ENCODE results near the gene TRIM23.
A peak's percentile ranks its signal among the peaks of the same experiment; 100 is the strongest.
"Not testable (repeated sequence)": the region's sequence is repeated elsewhere in the genome, so short reads cannot be mapped to it uniquely, and the experiment has no call there.

TRIM23 gene

DNA sequence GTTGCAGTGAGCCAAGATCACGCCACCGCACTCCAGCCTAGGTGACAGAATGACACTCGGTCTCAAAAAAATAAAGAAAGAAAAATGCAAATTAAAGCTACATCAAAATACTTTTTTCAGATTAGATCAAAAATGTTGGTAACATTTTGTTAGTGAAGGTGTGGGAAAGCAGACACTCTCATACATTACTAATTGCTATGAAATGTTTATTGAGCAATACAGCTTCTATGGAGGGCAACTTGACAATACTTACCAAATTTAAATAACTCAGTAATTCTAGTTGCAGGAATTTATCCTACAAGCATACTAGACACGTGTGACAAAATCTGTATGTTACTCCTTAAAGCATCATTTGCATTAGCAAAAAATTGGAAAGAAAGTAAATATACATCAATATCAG, 4.1 kb downstream of the TRIM23 start:
- no peak for TF ChIP-seq ZNF274 (IDR thresholded peaks at IDR 0.05; ENCODE audit: low read depth, low read length)

DNA sequence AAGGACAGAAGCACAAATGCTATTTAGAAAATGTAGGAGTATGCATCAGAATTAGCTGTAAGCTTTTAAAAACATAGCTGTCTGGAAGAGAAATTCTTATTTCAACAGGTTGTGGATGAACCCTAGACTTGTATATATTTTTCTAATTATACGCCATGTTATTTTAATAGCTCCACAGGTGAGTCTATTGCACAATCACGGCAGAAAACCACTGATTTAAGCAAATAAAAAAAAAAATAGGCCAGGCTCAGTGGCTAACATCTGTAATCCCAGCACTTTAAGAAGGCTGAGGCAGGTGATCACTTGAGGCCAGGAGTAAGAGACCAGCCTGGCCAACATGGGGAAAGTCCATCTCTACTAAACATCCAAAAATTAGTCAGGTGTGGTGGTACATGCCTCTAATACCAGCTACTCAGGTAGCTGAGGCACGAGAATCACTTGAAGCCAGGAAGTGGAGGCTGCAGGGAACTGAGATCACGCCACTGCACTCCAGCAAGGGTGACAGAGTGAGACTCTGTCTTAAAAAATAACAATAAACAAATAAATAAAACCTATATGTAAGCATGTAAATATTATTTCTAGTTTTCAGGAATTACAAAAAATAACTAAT, 11.7 kb downstream of the TRIM23 start:
- no peak for TF ChIP-seq ZNF274 (IDR thresholded peaks at IDR 0.05; ENCODE audit: low read depth, low read length)
- H3K4me3 ChIP-seq (ENCODE audit: low read length) = no peak overlapping the region

More for the DNA sequence above, 4.1 kb downstream of the TRIM23 start:
- H3K4me3 ChIP-seq (ENCODE audit: low read length) = no peak overlapping the region

DNA sequence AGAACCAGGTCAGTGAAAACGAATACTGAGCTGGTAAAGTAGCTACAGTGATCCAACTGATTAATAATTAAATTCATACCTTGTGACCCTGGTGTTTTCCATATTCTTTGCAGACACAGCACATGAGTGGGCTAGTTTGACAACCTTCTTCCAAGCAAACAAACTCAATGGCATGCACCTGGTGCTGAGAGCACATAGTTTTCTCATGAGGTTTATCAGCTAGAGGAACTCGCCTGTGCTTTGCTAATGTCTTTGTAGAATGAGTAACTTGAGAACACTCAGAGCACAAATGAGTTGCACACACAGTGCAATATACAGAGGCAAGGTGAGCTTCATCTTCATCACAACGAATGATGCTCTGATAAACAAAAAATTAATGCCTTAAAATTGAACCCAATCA, 12.6 kb downstream of the TRIM23 start:
- no peak overlapping the region for H3K4me3 ChIP-seq (ENCODE audit: low read length)
- TF ChIP-seq ZNF274 (IDR thresholded peaks at IDR 0.05; ENCODE audit: low read depth, low read length) = no peak

DNA sequence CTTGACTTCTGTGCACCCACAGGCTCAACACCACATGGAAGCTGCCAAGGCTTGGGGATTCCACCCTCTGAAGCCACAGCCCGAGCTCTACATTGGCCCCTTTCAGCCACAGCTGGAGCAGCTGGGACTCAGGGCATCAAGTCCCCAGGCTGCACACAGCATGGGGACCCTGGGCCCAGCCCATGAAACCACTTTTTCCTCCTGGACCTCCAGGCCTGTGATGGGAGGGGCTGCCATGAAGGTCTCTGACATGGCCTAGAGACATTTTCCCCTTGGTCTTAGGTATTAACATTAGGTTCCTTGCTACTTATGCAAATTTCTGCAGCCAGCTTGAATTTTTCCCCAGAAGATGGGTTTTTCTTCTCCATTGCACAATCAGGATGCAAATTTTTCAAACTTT, 22.4 kb downstream of the TRIM23 start:
- H3K4me3 ChIP-seq (ENCODE audit: low read length) = not testable (repeated sequence)

DNA sequence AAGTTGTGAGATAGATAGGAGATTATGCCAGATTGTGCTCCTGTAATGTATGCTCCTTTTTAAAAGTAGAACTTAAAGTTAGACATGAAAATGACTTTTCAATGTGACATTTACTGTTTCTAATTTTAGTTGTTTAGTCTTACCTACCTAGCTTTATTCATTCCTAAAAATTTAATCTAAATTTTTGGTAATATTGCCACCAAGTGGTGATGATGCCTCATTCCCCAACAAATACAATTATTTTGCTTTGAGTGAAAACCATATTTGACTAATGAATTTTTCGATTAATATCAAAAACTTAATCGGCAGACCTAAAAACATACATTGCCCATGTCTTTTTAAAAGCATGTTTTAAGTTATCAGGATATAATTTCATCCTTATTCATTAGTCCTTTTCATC, 35.4 kb downstream of the TRIM23 start:
- TF ChIP-seq ZNF274 (IDR thresholded peaks at IDR 0.05; ENCODE audit: low read depth, low read length) = no peak
- no peak overlapping the region for H3K4me3 ChIP-seq (ENCODE audit: low read length)

DNA sequence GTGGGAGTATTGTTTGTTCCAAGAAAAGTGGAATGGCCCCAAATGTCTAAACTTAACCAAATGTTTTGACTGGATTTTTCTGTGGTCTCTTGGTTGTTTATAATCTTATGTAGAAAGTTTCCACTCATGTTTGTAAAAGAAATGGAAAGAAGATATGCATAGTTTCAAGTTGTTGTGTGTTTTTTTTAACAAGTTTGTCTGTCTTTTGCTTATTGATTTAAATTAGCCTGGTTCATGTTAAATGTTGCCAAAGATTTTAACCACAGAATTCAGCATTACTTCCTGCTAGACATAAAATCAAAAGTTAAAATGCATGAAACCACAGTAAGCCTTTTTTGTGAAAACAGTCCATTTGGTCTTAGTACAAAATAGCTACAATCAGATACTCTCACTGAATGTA, 47.0 kb downstream of the TRIM23 start:
- H3K4me3 ChIP-seq (ENCODE audit: low read length) = no peak overlapping the region
- TF ChIP-seq ZNF274 (IDR thresholded peaks at IDR 0.05; ENCODE audit: low read depth, low read length) = no peak

DNA sequence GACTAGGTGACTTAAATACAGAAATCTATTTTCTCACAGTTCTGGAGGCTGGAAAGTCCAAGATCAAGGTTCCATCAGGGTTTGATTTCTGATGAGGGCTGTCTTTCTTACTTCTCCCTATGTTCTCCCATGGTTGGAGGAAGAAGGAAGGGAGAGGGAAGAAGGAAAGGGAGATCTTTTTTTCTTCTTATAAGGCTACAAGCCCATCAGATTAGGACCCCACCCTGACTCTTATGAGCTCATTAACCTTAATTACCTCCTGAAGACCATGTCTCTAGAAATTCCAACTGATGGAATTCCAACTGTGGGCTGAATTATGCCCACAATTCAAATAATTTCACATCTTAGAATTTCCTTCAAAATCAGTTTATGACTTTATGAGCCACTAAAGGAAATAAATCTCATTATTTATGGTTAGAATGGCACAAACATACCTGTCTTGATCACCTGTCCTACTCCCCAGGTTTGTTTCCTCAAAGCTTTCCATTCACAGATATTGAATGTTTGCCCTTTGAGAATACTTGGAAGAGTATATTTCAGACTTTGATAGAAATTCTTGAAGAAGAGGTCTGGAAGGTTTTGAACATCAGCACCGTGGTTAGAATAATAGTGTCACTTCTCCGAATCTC, 53.4 kb downstream of the TRIM23 start:
- TF ChIP-seq ZNF274 (IDR thresholded peaks at IDR 0.05; ENCODE audit: low read depth, low read length) = no peak
- no peak overlapping the region for H3K4me3 ChIP-seq (ENCODE audit: low read length)

DNA sequence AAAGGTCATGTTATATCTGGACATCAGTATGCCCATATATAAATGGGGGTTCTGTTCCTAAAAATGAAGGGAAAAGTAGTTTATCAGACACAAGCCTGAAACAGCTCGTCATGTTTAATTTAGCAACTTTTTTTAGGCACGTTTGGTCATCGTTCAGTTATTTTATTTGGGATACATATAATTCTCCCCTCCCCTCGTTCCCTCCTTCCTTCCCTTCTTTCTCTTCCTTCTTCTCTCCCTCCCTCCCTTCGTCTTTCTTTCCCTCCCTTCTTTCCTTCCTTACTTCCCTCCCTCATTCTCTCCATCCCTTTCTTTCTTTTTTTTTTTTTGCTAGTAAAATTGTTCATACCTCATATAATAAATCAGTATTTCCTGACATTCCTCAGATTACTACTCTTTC, 57.6 kb downstream of the TRIM23 start:
- no peak overlapping the region for H3K4me3 ChIP-seq (ENCODE audit: low read length)
- TF ChIP-seq ZNF274 (IDR thresholded peaks at IDR 0.05; ENCODE audit: low read depth, low read length) = no peak

DNA sequence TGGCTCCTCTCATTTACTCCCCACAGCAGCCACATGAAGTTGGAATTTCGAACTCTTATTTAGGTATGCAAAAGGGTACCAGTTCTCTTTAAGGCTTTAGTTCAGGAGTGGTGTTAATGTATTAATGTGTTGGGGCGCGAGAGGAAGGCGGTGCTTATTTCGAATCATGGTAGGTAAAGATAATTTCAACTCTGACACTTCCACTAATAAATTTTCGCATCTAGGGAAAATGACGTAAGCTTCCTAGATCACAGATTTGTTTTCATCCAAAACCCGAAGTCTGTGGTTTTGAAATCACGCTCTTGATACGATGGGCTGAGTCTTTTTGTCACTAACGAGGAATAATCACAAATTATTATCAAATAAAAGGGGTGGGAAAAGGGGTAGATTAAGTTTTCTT, 60.4 kb downstream of the TRIM23 start:
- no peak for TF ChIP-seq ZNF274 (IDR thresholded peaks at IDR 0.05; ENCODE audit: low read depth, low read length)

DNA sequence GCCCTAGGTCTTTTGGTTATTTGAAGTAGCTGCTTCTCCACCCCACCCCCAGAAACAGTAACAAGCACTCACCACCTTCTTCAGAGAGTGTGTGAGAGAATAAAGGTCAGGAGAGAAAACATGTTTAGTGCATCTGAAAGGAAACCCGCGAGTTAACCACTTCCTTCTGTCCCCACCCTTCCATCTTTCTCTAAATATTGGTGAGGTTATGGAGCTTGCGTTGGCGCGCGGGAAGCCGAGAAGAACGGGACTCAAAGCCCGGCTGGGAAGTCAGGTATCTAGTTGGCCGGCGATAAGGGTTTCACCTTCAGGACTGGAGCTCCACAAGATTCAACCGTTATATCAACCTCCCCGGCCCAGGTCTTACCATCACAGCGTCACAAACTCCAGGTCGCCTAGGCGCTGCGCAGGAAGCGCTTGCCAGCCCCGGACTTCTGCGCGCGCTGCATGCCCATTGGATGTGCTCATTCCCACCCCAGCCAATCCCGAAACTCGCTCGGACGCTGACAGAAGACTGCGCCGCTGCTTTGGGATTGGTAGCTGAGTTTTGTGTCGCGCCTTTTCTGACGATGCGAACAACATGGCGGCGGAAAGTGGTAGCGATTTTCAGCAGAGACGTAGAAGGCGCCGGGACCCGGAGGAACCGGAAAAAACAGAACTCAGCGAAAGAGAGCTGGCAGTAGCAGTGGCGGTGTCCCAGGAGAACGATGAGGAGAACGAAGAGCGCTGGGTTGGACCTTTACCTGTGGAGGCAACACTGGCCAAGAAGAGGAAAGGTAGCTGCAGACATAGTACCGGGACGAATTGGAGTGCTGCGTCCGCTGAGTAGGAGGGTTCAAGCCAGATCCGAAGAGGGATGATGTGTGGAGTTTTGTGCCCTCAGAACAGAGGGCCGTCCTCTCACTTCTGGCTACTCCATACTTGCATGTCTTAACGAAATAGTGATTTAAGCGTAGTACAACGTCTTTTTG, 61.1 kb downstream of the TRIM23 start, which contains the start of the genes CENPK and PPWD1:
Gene CENPK, minus strand, starts transcription at position 438 of the 971 bp plus-strand sequence. CDS start 8,261 bp downstream, outside the sequence.
Gene PPWD1, plus strand, starts transcription at position 566 of the 971 bp plus-strand sequence. Its CDS starts 15 bp downstream, at position 581.
- no peak for TF ChIP-seq ZNF274 (IDR thresholded peaks at IDR 0.05; ENCODE audit: low read depth, low read length)
- H3K4me3 ChIP-seq (ENCODE audit: low read length) = peak within 1 kb of the TSS; percentile 90

More for the DNA sequence above, 60.4 kb downstream of the TRIM23 start:
- H3K4me3 ChIP-seq (ENCODE audit: low read length) = peak overlapping the region; percentile 90

DNA sequence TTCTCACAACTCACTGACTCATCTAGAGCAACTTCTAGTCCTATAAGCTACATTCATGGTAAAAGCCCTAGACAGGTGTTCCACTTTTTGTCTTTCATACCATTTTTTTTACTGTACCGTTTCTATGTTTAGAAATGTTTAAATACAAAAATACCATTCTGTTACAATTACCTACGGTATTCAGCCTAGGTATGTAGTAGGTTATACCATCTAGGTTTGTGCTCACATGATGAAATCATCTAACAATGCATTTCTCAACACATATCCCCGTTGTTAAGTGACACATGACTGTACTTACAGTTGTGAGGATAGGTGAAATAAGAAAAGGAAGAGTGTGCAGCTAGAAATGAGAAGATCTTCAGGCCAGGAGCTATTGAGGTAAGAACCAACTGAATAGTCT, 67.4 kb downstream of the TRIM23 start:
- TF ChIP-seq ZNF274 (IDR thresholded peaks at IDR 0.05; ENCODE audit: low read depth, low read length) = no peak
- no peak overlapping the region for H3K4me3 ChIP-seq (ENCODE audit: low read length)

DNA sequence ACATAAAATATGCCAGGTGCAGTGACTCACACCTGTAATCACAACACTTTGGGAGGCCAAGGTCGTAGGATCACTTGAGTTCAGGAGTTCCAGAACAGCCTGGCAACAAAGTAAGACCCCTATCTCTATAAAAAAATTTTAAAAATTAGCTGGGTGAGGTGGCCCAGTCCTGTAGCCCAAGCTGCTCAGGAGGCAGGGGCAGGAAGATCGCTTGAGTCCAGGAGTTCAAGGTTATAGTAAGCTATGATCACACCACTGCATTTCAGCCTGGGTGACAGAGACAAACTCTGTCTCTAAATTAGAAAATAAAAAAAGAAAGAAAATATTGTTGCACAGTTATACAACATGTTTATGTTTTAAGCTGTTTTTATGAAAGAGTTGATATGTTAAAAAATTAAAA, 68.0 kb downstream of the TRIM23 start:
- no peak overlapping the region for H3K4me3 ChIP-seq (ENCODE audit: low read length)
- TF ChIP-seq ZNF274 (IDR thresholded peaks at IDR 0.05; ENCODE audit: low read depth, low read length) = no peak

DNA sequence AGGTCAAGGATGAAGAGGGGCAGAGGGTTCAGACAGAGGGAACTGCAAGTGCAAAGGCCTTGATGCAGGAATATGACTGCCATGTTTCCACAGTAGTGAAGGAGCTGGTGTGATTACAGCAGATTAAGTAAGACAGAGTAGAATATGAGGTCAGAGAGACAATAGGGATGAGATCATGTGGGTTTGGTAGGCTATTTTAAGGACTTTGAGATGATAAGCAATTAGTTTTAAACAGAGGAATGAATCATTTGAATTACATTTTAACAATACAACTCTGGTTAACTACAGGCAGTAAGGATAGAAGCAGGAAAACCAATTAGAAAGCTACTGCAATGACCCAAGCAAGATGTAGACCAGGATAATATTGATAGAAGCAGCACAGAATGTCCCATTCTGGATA, 68.8 kb downstream of the TRIM23 start:
- no peak overlapping the region for H3K4me3 ChIP-seq (ENCODE audit: low read length)

DNA sequence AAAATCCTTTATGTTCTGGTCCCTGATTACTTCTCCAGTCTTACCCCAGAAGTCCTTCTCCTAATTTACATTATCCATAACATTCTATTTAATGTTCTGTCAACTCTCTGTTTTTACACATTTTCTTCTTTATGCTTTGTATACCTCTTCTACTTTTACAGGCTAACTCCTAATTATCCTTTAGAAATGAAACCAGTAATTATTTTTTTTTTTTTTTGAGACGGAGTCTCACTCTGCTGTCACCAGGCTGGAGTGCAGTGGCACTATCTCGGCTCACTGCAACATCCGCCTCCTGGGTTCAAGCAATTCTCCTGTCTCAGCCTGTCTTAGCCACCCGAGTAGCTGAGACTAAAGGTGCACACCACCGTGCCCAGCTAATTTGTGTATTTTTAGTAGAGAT, 70.2 kb downstream of the TRIM23 start:
- H3K4me3 ChIP-seq (ENCODE audit: low read length) = no peak overlapping the region
- TF ChIP-seq ZNF274 (IDR thresholded peaks at IDR 0.05; ENCODE audit: low read depth, low read length) = no peak

More for the DNA sequence above, 68.8 kb downstream of the TRIM23 start:
- no peak for TF ChIP-seq ZNF274 (IDR thresholded peaks at IDR 0.05; ENCODE audit: low read depth, low read length)
